Thyroid gland (tissue), 4 donors: ENCODE data around the gene UNC13D. TPM values are rescaled to one million over a fixed set of nuclear protein-coding genes. Genes with fewer than 3 reads are reported as not detected.
A peak's percentile ranks its signal among the peaks of the same experiment; 100 is the strongest.

ENCODE experiments used
- DNase-seq, 2 donors: peaks; one replicate each; pipeline ENCODE4 v3.0.0-alpha.2; 2019
- H3K27ac ChIP-seq, 3 donors: fragments of 200-600 bp; sonication (generic); 1 replicate in 2 of 3; 2 replicates in 1 of 3; pipeline ENCODE4 v1.5.1; 2016 to 2019; ENCODE audit warnings: mild to moderate bottlenecking in 1 of 3, moderate library complexity in 1 of 3
- H3K27me3 ChIP-seq: fragments of 200-600 bp; sonication (generic); one replicate; pipeline ENCODE4 v1.5.1; 2019
- H3K36me3 ChIP-seq, 2 donors: fragments of 200-600 bp; sonication (generic); one replicate each; pipeline ENCODE4 v1.5.1; 2016 to 2019
- H3K4me1 ChIP-seq, 2 donors: fragments of 200-600 bp; sonication (generic); one replicate each; pipeline ENCODE4 v1.5.1; 2017 to 2019
- H3K4me3 ChIP-seq, 3 donors: fragments of 200-600 bp; sonication (generic); replicated peaks in 1 of 3; 1 replicate in 2 of 3; 2 replicates in 1 of 3; pipeline ENCODE4 v1.5.1; 2016; ENCODE audit warnings: mild to moderate bottlenecking in 1 of 3
- H3K9me3 ChIP-seq: fragments of 200-600 bp; sonication (generic); one replicate; pipeline ENCODE4 v1.5.1; 2017
- POLR2A ChIP-seq, 2 donors: fragments of 450-650 bp; IDR thresholded peaks; one replicate each; pipeline ENCODE4 v1.6.1; 2017; ENCODE audit warnings: antibody characterized with exemption in 2 of 2, mild to moderate bottlenecking in 2 of 2, moderate library complexity in 1 of 2
- WGBS, 2 donors: methylation state at CpG; one replicate each; pipeline ENCODE4 v1.1.5; 2017; 5-methylcytosine and 5-hydroxymethylcytosine counted together
- intact Hi-C: fragments of 100-400 bp; cut with DNase I; formaldehyde crosslinking; loops from one replicate; pipeline ENCODE4 v1.15.1; 2023
- total RNA-seq, 4 donors: library from RNA; depleted of rRNA; stranded (reverse); fragments of >200 nt; gene quantifications; one replicate each; pipeline ENCODE4 v1.2.3, GENCODE V29; 2016
- TF ChIP-seq, protein P1 (sequence below), 6 experiments: fragments of 200-600 bp in 3 of 6; fragments of 450-650 bp in 3 of 6; sonication (generic) in 3 of 6; IDR thresholded peaks; one replicate each; pipeline ENCODE4 v1.5.1; 2016 to 2019; ENCODE audit warnings: antibody characterized with exemption in 6 of 6, mild to moderate bottlenecking in 2 of 6, inconsistent platforms in 1 of 6, moderate library complexity in 1 of 6

Gene UNC13D
- total RNA-seq, 4 donors from 2014 or later = 4.0 to 8.1 (median 5.2) TPM

DNA sequence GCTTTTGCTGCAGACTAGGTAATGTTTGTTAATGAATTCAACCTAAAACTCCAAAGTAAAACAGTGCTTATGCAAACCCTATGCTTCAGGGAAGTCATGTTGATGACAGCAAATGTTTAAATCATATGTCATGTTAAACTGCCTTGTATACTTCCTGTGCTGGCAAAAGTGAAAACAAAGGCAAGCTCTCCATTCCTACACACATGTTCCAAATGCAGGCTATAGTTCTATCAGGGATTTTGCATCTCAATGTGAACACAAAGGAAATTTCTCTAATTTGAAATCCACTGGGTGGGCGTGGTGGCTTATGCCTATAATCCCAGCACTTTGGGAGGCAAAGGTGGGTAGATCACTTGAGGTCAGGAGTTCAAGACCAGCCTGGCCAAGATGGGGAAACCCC, 40.3 kb downstream of the UNC13D start:
- no peak for DNase-seq
- no peak overlapping the region for H3K27ac ChIP-seq
- H3K36me3 ChIP-seq = peaks cover 0 to 10% of the 10 kb centered on the region in 2 donors
- H3K27me3 ChIP-seq = no peaks in the 10 kb centered on the region
- TF ChIP-seq, protein P1, sequence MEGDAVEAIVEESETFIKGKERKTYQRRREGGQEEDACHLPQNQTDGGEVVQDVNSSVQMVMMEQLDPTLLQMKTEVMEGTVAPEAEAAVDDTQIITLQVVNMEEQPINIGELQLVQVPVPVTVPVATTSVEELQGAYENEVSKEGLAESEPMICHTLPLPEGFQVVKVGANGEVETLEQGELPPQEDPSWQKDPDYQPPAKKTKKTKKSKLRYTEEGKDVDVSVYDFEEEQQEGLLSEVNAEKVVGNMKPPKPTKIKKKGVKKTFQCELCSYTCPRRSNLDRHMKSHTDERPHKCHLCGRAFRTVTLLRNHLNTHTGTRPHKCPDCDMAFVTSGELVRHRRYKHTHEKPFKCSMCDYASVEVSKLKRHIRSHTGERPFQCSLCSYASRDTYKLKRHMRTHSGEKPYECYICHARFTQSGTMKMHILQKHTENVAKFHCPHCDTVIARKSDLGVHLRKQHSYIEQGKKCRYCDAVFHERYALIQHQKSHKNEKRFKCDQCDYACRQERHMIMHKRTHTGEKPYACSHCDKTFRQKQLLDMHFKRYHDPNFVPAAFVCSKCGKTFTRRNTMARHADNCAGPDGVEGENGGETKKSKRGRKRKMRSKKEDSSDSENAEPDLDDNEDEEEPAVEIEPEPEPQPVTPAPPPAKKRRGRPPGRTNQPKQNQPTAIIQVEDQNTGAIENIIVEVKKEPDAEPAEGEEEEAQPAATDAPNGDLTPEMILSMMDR (IDR thresholded peaks at IDR 0.05) = no peak
- TF ChIP-seq POLR2A (IDR thresholded peaks at IDR 0.05) = no peak
- H3K9me3 ChIP-seq = no peaks in the 10 kb centered on the region
- WGBS, 2 donors = 94 to 96% methylated on average over 1 of the region's 1 CpG
- intact Hi-C loops = no loop called here
- H3K4me1 ChIP-seq = peaks cover 0 to 4% of the 10 kb centered on the region in 2 donors
- H3K4me3 ChIP-seq = no peak overlapping the region

DNA sequence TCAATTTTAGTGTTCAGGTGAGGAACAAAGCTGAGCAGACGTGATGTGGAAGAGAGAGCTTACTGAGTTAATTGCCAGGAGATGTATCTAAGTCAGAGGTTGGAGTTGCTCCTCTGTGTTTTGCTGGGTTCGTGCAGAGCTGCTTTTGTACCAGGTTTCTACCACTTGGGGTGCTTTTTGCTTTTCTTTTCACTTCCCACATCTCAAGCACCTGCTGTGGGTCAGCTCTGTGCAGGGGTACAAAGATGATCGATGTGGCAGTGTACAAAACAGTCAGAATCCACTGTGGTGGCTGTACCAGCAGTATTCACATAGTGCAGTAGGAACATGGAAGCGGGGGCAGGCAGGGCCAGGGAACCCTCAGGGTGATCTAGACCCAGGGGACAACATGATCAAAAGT, 44.8 kb downstream of the UNC13D start:
- Histone ChIP-seq H3K4me1 (no peaks in the 10 kb centered on the region), H3K27me3 (no peaks in the 10 kb centered on the region), H3K9me3 (no peaks in the 10 kb centered on the region), H3K27ac (no peak overlapping the region), H3K4me3 (no peak overlapping the region), H3K36me3 (peaks cover 7 to 19% of the 10 kb centered on the region in 2 donors)
- intact Hi-C loops = no loop called here
- TF ChIP-seq POLR2A (IDR thresholded peaks at IDR 0.05) = no peak
- TF ChIP-seq, protein P1 (IDR thresholded peaks at IDR 0.05) = no peak
- 87 to 94% methylated on average over 4 of the region's 4 CpGs for WGBS, 2 donors
- no peak for DNase-seq

DNA sequence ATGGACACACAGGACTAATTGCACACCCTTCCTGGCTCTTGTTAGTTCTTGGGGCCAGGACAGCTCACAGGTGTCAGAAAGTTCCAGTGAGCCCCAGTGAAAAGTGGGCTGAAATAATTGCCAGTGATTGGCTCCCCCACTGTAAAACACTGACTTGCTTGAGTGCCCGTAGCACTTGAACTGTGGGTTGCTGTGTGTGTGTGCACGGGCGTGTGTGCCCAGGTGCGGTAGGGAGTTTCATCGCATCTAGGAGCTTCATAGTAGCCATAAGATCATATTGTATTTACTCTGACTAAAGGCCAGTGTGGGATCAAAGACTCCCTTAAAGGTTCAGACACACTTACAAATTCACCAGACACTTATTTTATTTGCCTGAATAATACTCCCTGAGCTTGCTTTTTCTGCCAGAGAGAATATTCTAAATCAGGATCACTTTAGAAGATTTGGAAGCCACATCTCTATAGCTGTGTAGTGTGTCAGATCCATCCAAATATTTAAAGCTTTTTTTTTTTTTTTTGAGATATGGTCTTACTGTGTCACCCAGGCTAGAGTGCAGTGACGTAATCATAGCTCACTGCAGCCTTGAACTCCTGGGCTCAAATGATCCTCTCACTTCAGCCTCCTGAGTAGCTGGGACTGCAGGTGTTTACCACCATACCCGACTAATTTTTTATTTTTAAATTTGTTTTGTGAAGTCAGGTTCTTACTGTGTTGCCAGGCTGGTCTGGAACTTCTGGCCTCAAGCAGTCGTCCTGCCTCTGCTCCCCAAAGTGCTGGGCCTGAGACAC, 48.2 kb downstream of the UNC13D start:
- Histone ChIP-seq H3K27ac (no peak overlapping the region), H3K36me3 (peaks cover 7 to 19% of the 10 kb centered on the region in 2 donors), H3K9me3 (no peaks in the 10 kb centered on the region), H3K27me3 (no peaks in the 10 kb centered on the region), H3K4me3 (no peak overlapping the region), H3K4me1 (no peaks in the 10 kb centered on the region)
- WGBS, 2 donors = 83 to 87% methylated on average over 8 of the region's 8 CpGs
- intact Hi-C loops = no loop called here
- no peak for TF ChIP-seq POLR2A (IDR thresholded peaks at IDR 0.05)
- TF ChIP-seq, protein P1 (IDR thresholded peaks at IDR 0.05) = no peak
- DNase-seq = peak in 1 of 2 donors; percentile 2

DNA sequence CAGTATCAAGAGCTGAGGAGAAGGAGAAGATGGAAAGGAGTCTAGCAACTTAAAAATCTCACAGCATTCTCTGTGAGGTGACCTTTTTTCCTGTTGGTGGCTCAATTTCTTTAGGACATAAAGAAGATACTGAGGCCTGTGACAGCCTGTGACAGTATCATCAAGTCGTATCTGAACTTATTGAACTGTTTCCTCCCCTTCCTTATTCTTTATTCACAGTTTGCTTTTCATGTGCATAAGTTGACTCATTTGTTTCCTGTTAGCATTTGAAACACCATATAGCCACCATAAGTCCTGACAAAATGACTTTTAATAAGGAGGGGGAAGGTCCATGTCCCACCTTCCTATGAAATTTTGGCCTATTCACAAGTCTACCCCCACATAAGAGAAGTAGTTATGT, 50.7 kb downstream of the UNC13D start:
- Histone ChIP-seq H3K4me3 (no peak overlapping the region), H3K4me1 (no peaks in the 10 kb centered on the region), H3K9me3 (no peaks in the 10 kb centered on the region), H3K27me3 (no peaks in the 10 kb centered on the region), H3K36me3 (peaks cover 7 to 8% of the 10 kb centered on the region in 2 donors), H3K27ac (no peak overlapping the region)
- WGBS, 2 donors = 88 to 93% methylated on average over 1 of the region's 1 CpG
- intact Hi-C loops = no loop called here
- no peak for DNase-seq
- TF ChIP-seq, protein P1 (IDR thresholded peaks at IDR 0.05) = no peak
- no peak for TF ChIP-seq POLR2A (IDR thresholded peaks at IDR 0.05)

DNA sequence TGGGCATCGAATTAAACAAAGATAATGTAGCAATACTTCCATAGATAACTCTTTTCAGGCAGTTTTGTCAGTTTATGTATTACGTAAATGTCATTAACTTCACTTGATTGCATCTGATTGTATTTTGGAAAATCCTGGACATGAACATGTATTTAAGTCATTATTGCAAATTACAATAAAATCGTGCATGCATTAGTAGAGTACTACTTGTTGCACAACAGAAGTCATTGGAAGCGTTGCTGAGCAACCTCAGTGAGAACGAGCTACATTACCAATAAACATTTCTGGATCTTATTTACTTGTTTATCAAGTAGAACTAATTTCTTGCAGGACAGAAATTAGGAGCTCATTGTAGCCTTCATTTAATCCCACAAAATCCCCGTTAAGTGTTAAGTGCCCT, 53.0 kb downstream of the UNC13D start:
- Histone ChIP-seq H3K27me3 (no peaks in the 10 kb centered on the region), H3K4me3 (no peak overlapping the region), H3K4me1 (peaks cover 5 to 9% of the 10 kb centered on the region in 2 donors), H3K27ac (no peak overlapping the region), H3K9me3 (no peaks in the 10 kb centered on the region), H3K36me3 (no peaks in the 10 kb centered on the region)
- 92 to 93% methylated on average over 6 of the region's 6 CpGs for WGBS, 2 donors
- DNase-seq = no peak
- TF ChIP-seq, protein P1 (IDR thresholded peaks at IDR 0.05) = no peak
- no peak for TF ChIP-seq POLR2A (IDR thresholded peaks at IDR 0.05)
- intact Hi-C loops = no loop called here
